GM23338 (cell line): Measurements from ENCODE around the gene PXDN. TPM values are rescaled to one million over a fixed set of nuclear protein-coding genes. Genes with fewer than 3 reads are reported as not detected.

Experiments
- ATAC-seq: fragments of 200-7000 bp; cut with Tn5 transposase; 3 replicates; pipeline ENCODE4 v1.9.1; 2020
- DNase-seq: peaks from one replicate; pipeline ENCODE4 v3.0.0-alpha.2; 2015; ENCODE audit warnings: low spot score
- H2AFZ ChIP-seq: fragments of 200-600 bp; sonication (generic); 2 replicates; pipeline ENCODE4 v1.8.0; 2016; ENCODE audit warnings: antibody characterized with exemption, mild to moderate bottlenecking, moderate library complexity
- H3F3A ChIP-seq: fragments of 200-600 bp; sonication (generic); replicated peaks from 2 replicates; pipeline ENCODE4 v1.8.0; 2017; ENCODE audit warnings: antibody characterized with exemption, mixed run types, low read depth
- H3K27ac ChIP-seq: fragments of 200-600 bp; sonication (generic); 2 replicates; pipeline ENCODE4 v1.6.1; 2016; ENCODE audit warnings: low read depth
- H3K27me3 ChIP-seq: fragments of 200-600 bp; sonication (generic); 2 replicates; pipeline ENCODE4 v1.8.0; 2016; ENCODE audit warnings: mild to moderate bottlenecking, mixed run types, moderate library complexity; ENCODE audit not compliant: insufficient read depth
- H3K36me3 ChIP-seq: fragments of 200-600 bp; sonication (generic); 2 replicates; pipeline ENCODE4 v1.8.0; 2016; ENCODE audit warnings: mild to moderate bottlenecking; ENCODE audit not compliant: insufficient read depth
- H3K4me1 ChIP-seq: fragments of 200-600 bp; sonication (generic); 2 replicates; pipeline ENCODE4 v1.8.0; 2016; ENCODE audit warnings: mild to moderate bottlenecking, moderate library complexity; ENCODE audit not compliant: insufficient read depth
- H3K4me2 ChIP-seq: fragments of 200-600 bp; sonication (generic); 2 replicates; pipeline ENCODE4 v1.7.1; 2017; ENCODE audit warnings: mixed run types
- H3K4me3 ChIP-seq: fragments of 200-600 bp; sonication (generic); 2 replicates; pipeline ENCODE4 v1.6.1; 2016; ENCODE audit warnings: mixed run types
- H3K79me2 ChIP-seq: fragments of 200-600 bp; sonication (generic); replicated peaks from 2 replicates; pipeline ENCODE4 v1.8.0; 2017; ENCODE audit warnings: mild to moderate bottlenecking; ENCODE audit not compliant: insufficient read depth
- H3K9me2 ChIP-seq: fragments of 200-600 bp; sonication (generic); 2 replicates; pipeline ENCODE4 v1.8.0; 2017; ENCODE audit not compliant: insufficient read depth
- H4K20me1 ChIP-seq: fragments of 200-600 bp; sonication (generic); replicated peaks from 2 replicates; pipeline ENCODE4 v1.8.0; 2017; ENCODE audit warnings: mild to moderate bottlenecking; ENCODE audit not compliant: insufficient read depth
- H3K27ac Mint-ChIP-seq: 2 replicates; pipeline ENCODE4 v1.8.0; 2020; ENCODE audit warnings: inconsistent platforms, mild to moderate bottlenecking, moderate library complexity, mixed read lengths
- H3K27me3 Mint-ChIP-seq: 3 replicates; pipeline ENCODE4 v1.8.0; 2022; ENCODE audit warnings: low read depth, mild to moderate bottlenecking, moderate library complexity, mixed read lengths, inconsistent platforms; ENCODE audit not compliant: insufficient read depth, poor library complexity
- H3K36me3 Mint-ChIP-seq: 3 replicates; pipeline ENCODE4 v1.8.0; 2021; ENCODE audit warnings: low read depth, mild to moderate bottlenecking, inconsistent platforms, moderate library complexity, mixed read lengths
- H3K4me1 Mint-ChIP-seq: 3 replicates; pipeline ENCODE4 v1.8.0; 2020; ENCODE audit warnings: mild to moderate bottlenecking, inconsistent platforms, mixed read lengths
- H3K4me3 Mint-ChIP-seq: 3 replicates; pipeline ENCODE4 v1.8.0; 2021; ENCODE audit warnings: moderate library complexity, mild to moderate bottlenecking, inconsistent platforms, mixed read lengths
- H3K9me3 Mint-ChIP-seq: 3 replicates; pipeline ENCODE4 v1.8.0; 2020; ENCODE audit warnings: moderate library complexity, mild to moderate bottlenecking, inconsistent platforms, mixed read lengths
- CREB1 ChIP-seq: fragments of 250-450 bp; sonication (Bioruptor Pico); IDR thresholded peaks from 2 replicates; pipeline ENCODE4 v1.5.0; 2020; ENCODE audit warnings: low read depth, mild to moderate bottlenecking, moderate library complexity
- EZH2 ChIP-seq: fragments of 200-600 bp; sonication (generic); IDR thresholded peaks from one replicate; pipeline ENCODE4 v1.8.0; 2017; ENCODE audit warnings: antibody characterized with exemption, mild to moderate bottlenecking, low read depth; ENCODE audit not compliant: unreplicated experiment
- JUNB ChIP-seq: IDR thresholded peaks from one replicate; pipeline ENCODE4 v1.6.1; 2016; ENCODE audit warnings: antibody characterized with exemption; ENCODE audit not compliant: unreplicated experiment
- NANOG ChIP-seq: IDR thresholded peaks from 2 replicates; pipeline ENCODE4 v1.6.1; 2016; ENCODE audit warnings: antibody characterized with exemption, borderline replicate concordance
- POLR2AphosphoS5 ChIP-seq: IDR thresholded peaks from 2 replicates; pipeline ENCODE4 v1.6.1; 2016; ENCODE audit warnings: antibody characterized with exemption, low read depth
- REST ChIP-seq: IDR thresholded peaks from one replicate; pipeline ENCODE4 v1.6.1; 2018; ENCODE audit warnings: antibody characterized with exemption; ENCODE audit not compliant: unreplicated experiment
- STAT1 ChIP-seq: IDR thresholded peaks from one replicate; pipeline ENCODE4 v1.6.1; 2016; ENCODE audit warnings: antibody characterized with exemption; ENCODE audit not compliant: unreplicated experiment
- ZNF114 ChIP-seq: fragments of 250-450 bp; sonication (Bioruptor Pico); IDR thresholded peaks from 2 replicates; pipeline ENCODE4 v1.5.0; 2020; ENCODE audit warnings: mild to moderate bottlenecking, moderate library complexity
- ZNF331 ChIP-seq: fragments of 250-450 bp; sonication (Bioruptor Pico); IDR thresholded peaks from 2 replicates; pipeline ENCODE4 v1.5.0; 2020; ENCODE audit warnings: low read depth, mild to moderate bottlenecking, moderate library complexity
- polyA plus RNA-seq: library from polyadenylated mRNA; unstranded; fragments of >200 nt; fragmentation: Nextera tagmentation; extraction: Ambion mirVana; gene quantifications from 2 replicates; pipeline ENCODE4 v1.2.1, GENCODE V29; 2016
- total RNA-seq: library from RNA; depleted of rRNA; stranded (reverse); fragments of >200 nt; shearing (Covaris generic); gene quantifications from 2 replicates; pipeline ENCODE4 v1.2.3, GENCODE V29; 2014
- TF ChIP-seq, protein P1 (sequence below), 2 experiments: fragments of 200-600 bp in 1 of 2; sonication (generic) in 1 of 2; conservative IDR thresholded peaks; 2 replicates each; pipeline versions ENCODE4 v1.5.1 to v1.6.1; 2016 to 2017; ENCODE audit warnings: antibody characterized with exemption in 2 of 2, low read depth in 2 of 2, mild to moderate bottlenecking in 2 of 2, moderate library complexity in 1 of 2
- TF ChIP-seq, protein P2 (sequence below): fragments of 250-450 bp; sonication (Bioruptor Pico); IDR thresholded peaks from 2 replicates; pipeline ENCODE4 v1.5.0; 2020; ENCODE audit warnings: mild to moderate bottlenecking, moderate library complexity

Gene PXDN
- total and polyA plus RNA-seq, 2 experiments from 2014 or later, result 42.2 to 225 TPM

DNA sequence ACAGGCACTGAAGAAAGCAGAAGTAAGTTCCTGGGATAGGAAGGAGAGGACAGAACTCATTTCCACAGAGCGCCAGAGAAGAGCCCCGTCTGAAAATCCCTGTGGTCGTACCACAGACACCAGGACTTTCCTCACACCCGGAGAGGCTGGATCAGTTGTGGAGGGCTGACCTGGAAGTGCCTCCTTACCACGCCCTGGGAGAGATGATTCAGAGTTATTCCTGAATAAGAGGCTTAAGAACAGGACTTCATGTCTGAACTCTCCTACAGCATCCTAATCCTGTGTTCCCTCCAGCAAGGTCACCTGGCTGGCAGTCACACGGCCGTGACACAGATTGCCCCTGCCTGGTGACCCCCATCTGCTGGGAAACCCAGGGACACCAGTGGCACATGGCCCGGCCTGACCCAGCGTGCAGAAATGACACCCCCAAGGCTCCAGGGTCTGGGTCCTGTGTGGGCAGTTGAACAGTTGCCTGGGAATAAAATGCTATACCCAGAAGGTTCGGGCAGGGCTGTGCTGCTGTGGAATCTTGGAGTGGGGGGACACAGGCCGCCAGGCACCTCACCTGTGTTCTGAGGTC, 105.9 kb downstream of the PXDN start:
- peaks cover 51% of the 10 kb centered on the region for H3K36me3 Mint-ChIP-seq
- H3K4me2 ChIP-seq, result no peak overlapping the region
- H3K27ac Mint-ChIP-seq, result no peak overlapping the region
- H3K27me3 ChIP-seq, result no peaks in the 10 kb centered on the region
- H3K4me3 ChIP-seq, result no peak overlapping the region
- no peaks in the 10 kb centered on the region for H4K20me1 ChIP-seq
- no peaks in the 10 kb centered on the region for H3K79me2 ChIP-seq
- H3K36me3 ChIP-seq, result peaks cover 7% of the 10 kb centered on the region; the same call in 1 of the 2 replicates
- H3K9me3 Mint-ChIP-seq, result no peaks in the 10 kb centered on the region
- H3K9me2 ChIP-seq, result no peaks in the 10 kb centered on the region
- H3K4me1 ChIP-seq, result no peaks in the 10 kb centered on the region
- DNase-seq (no peak), ATAC-seq (no peak)
- peaks cover 20% of the 10 kb centered on the region for H3K4me1 Mint-ChIP-seq
- no peak overlapping the region for H3K27ac ChIP-seq
- no peak overlapping the region for H2AFZ ChIP-seq
- TF ChIP-seq STAT1 (no peak), ZNF114 (CRISPR knock-in tag) (no peak), POLR2AphosphoS5 (no peak), ZNF331 (CRISPR knock-in tag) (no peak), REST (no peak), NANOG (no peak), JUNB (no peak), EZH2 (no peak), CREB1 (CRISPR knock-in tag) (no peak)
- TF ChIP-seq, protein P1, sequence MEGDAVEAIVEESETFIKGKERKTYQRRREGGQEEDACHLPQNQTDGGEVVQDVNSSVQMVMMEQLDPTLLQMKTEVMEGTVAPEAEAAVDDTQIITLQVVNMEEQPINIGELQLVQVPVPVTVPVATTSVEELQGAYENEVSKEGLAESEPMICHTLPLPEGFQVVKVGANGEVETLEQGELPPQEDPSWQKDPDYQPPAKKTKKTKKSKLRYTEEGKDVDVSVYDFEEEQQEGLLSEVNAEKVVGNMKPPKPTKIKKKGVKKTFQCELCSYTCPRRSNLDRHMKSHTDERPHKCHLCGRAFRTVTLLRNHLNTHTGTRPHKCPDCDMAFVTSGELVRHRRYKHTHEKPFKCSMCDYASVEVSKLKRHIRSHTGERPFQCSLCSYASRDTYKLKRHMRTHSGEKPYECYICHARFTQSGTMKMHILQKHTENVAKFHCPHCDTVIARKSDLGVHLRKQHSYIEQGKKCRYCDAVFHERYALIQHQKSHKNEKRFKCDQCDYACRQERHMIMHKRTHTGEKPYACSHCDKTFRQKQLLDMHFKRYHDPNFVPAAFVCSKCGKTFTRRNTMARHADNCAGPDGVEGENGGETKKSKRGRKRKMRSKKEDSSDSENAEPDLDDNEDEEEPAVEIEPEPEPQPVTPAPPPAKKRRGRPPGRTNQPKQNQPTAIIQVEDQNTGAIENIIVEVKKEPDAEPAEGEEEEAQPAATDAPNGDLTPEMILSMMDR (conservative IDR thresholded peaks at IDR 0.05; ENCODE audit: low read depth in 2 of 2), result no peak
- TF ChIP-seq, protein P2, sequence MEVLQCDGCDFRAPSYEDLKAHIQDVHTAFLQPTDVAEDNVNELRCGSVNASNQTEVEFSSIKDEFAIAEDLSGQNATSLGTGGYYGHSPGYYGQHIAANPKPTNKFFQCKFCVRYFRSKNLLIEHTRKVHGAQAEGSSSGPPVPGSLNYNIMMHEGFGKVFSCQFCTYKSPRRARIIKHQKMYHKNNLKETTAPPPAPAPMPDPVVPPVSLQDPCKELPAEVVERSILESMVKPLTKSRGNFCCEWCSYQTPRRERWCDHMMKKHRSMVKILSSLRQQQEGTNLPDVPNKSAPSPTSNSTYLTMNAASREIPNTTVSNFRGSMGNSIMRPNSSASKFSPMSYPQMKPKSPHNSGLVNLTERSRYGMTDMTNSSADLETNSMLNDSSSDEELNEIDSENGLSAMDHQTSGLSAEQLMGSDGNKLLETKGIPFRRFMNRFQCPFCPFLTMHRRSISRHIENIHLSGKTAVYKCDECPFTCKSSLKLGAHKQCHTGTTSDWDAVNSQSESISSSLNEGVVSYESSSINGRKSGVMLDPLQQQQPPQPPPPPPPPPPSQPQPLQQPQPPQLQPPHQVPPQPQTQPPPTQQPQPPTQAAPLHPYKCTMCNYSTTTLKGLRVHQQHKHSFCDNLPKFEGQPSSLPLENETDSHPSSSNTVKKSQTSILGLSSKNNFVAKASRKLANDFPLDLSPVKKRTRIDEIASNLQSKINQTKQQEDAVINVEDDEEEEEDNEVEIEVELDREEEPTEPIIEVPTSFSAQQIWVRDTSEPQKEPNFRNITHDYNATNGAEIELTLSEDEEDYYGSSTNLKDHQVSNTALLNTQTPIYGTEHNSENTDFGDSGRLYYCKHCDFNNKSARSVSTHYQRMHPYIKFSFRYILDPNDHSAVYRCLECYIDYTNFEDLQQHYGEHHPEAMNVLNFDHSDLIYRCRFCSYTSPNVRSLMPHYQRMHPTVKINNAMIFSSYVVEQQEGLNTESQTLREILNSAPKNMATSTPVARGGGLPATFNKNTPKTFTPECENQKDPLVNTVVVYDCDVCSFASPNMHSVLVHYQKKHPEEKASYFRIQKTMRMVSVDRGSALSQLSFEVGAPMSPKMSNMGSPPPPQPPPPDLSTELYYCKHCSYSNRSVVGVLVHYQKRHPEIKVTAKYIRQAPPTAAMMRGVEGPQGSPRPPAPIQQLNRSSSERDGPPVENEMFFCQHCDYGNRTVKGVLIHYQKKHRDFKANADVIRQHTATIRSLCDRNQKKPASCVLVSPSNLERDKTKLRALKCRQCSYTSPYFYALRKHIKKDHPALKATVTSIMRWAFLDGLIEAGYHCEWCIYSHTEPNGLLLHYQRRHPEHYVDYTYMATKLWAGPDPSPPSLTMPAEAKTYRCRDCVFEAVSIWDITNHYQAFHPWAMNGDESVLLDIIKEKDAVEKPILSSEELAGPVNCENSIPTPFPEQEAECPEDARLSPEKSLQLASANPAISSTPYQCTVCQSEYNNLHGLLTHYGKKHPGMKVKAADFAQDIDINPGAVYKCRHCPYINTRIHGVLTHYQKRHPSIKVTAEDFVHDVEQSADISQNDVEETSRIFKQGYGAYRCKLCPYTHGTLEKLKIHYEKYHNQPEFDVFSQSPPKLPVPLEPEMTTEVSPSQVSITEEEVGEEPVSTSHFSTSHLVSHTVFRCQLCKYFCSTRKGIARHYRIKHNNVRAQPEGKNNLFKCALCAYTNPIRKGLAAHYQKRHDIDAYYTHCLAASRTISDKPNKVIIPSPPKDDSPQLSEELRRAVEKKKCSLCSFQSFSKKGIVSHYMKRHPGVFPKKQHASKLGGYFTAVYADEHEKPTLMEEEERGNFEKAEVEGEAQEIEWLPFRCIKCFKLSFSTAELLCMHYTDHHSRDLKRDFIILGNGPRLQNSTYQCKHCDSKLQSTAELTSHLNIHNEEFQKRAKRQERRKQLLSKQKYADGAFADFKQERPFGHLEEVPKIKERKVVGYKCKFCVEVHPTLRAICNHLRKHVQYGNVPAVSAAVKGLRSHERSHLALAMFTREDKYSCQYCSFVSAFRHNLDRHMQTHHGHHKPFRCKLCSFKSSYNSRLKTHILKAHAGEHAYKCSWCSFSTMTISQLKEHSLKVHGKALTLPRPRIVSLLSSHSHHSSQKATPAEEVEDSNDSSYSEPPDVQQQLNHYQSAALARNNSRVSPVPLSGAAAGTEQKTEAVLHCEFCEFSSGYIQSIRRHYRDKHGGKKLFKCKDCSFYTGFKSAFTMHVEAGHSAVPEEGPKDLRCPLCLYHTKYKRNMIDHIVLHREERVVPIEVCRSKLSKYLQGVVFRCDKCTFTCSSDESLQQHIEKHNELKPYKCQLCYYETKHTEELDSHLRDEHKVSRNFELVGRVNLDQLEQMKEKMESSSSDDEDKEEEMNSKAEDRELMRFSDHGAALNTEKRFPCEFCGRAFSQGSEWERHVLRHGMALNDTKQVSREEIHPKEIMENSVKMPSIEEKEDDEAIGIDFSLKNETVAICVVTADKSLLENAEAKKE (CRISPR knock-in tag), result no peak
- no peaks in the 10 kb centered on the region for H3F3A ChIP-seq
- no peak overlapping the region for H3K4me3 Mint-ChIP-seq
- H3K27me3 Mint-ChIP-seq, result peaks cover 2% of the 10 kb centered on the region
